Smooth muscle cell of the coronary artery (primary cell): Measurements from ENCODE around the gene GCSH. TPM values are rescaled to one million over a fixed set of nuclear protein-coding genes. Genes with fewer than 3 reads are reported as not detected.

Experiments used
- total RNA-seq: library from RNA; depleted of rRNA; stranded (reverse); fragments of >200 nt; gene quantifications from 2 replicates; pipeline ENCODE4 v1.2.3, GENCODE V29; 2014; ENCODE audit warnings: low replicate concordance

GCSH gene
- 9.2 and 14.7 TPM in 2 replicates for total RNA-seq

GRCh38 chr16:81095953-81096714, at the start of gene GCSH:
TSS of gene GCSH (minus strand) at chr16:81096395. CDS start at chr16:81096278, 117 bp downstream.

GRCh38 chr16:81077076-81077940, 18.9 kb downstream of the GCSH start, which contains the start of gene C16orf46:
TSS of gene C16orf46 (minus strand) at chr16:81077238. CDS start at chr16:81063955, 13,283 bp downstream.

GRCh38 chr16:81035398-81035974, 60.7 kb downstream of the GCSH start, which contains the start of gene ATMIN:
TSS of gene ATMIN (plus strand) at chr16:81035842. CDS start at chr16:81035871, 29 bp downstream.

Other genes starting within 250 kb of the GCSH start
- gene CMC2, start 89.5 kb downstream of the GCSH start, total RNA-seq: 31.2 and 73.3 TPM in 2 replicates
- 9.5 and 25.3 TPM in 2 replicates for gene CENPN, start 89.2 kb downstream of the GCSH start, total RNA-seq
- 23.1 and 30.2 TPM in 2 replicates for gene ATMIN, start 60.6 kb downstream of the GCSH start, total RNA-seq
- not detected in 2 replicates for gene C16orf46, start 19.2 kb downstream of the GCSH start, total RNA-seq
- gene BCO1, start 142.3 kb upstream of the GCSH start, total RNA-seq: under 0.01 TPM in 1 of 2 replicates, not detected in the other
- 6.5 and 8.7 TPM in 2 replicates for gene GAN, start 218.6 kb upstream of the GCSH start, total RNA-seq